ENCODE measurements around the gene OTOF. TPM values are rescaled to one million over a fixed set of nuclear protein-coding genes. Genes with fewer than 3 reads are reported as not detected.
A peak's percentile ranks its signal among the peaks of the same experiment; 100 is the strongest.

Gene OTOF
- total RNA-seq, 1 experiment from 2014 or later = 0.10 TPM

DNA sequence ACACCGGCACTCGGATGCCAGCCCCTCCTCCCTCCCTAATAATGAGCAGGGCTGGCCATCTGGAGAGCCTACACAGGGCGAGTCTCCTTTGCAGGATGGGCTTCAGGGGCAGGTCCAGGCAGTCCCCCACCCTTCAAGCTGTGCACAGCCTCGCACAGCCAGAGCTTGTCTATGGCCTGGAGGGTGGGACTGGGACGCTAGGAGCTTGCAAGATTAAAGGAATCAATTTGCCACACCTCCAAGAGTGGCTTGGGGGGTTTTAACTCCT, 43.9 kb upstream of the OTOF start:
- intact Hi-C loops (cut with micrococcal nuclease) = loop anchor here (1.0 kb wide), 2 partner anchors 55 to 223 kb away; no protein-coding TSS in a partner anchor
- Histone ChIP-seq H2AFZ (ENCODE audit: low read depth, low read length, poor library complexity, severe bottlenecking) (no peak overlapping the region), H3K9ac (ENCODE audit: low read length) (no peak overlapping the region), H3K4me1 (ENCODE audit: control insufficient read depth in 1 of 2, insufficient read depth in 2 of 2, low read length in 2 of 2) (peaks cover 0 to 4% of the 10 kb centered on the region in 2 experiments; a peak in 1 of 4 replicates), H3K9me3 (ENCODE audit: control insufficient read depth in 1 of 2, insufficient read depth in 1 of 2, low read depth in 1 of 2, low read length in 2 of 2) (no peaks in the 10 kb centered on the region), H3K9me2 (ENCODE audit: insufficient read depth) (no peaks in the 10 kb centered on the region), H3K27ac (ENCODE audit: low read depth, low read length) (no peak overlapping the region), H3K36me3 (ENCODE audit: control insufficient read depth in 1 of 2, insufficient read depth in 2 of 2, low read length in 2 of 2) (no peaks in the 10 kb centered on the region), H3K79me2 (ENCODE audit: insufficient read depth, low read length) (no peaks in the 10 kb centered on the region), H3K4me3 (replicated peaks in 1 of 2; ENCODE audit: low read depth in 1 of 2, low read length in 2 of 2) (no peak overlapping the region), H3K4me2 (ENCODE audit: low read length) (no peak overlapping the region), H4K20me1 (ENCODE audit: insufficient read depth) (no peaks in the 10 kb centered on the region), H3K27me3 (ENCODE audit: insufficient read depth, low read length) (peaks cover 18% of the 10 kb centered on the region; the same call in 1 of the 2 replicates)
- TF ChIP-seq ATF3 (IDR thresholded peaks at IDR 0.05) (no peak), TCF7L2 (IDR thresholded peaks at IDR 0.05; ENCODE audit: borderline replicate concordance, extremely low read depth, insufficient read depth, insufficient read length) (no peak)
- DNase-seq (ENCODE audit: low read depth, low spot score) = no peak
- POLR2A ChIA-PET = no interaction called here
- BruUV-seq (replicated peaks) = no TSS peak
- no peak; the same call in 1 of the 2 replicates for ATAC-seq
- RAD21 ChIA-PET (ENCODE audit: low non-redundant PET in 1 of 2, low total read pairs in 2 of 2, uncharacterized antibody in 2 of 2, unreplicated experiment in 2 of 2) = no interaction called here
- CTCF ChIA-PET = interaction anchor here (1.5 kb wide), 1 partner anchor 56 kb away, joined by 30 read pairs; no protein-coding TSS in a partner anchor

- Histone ChIP-seq H3K27me3 (ENCODE audit: insufficient read depth, low read length) (peaks cover 18% of the 10 kb centered on the region; the same call in 1 of the 2 replicates), H3K79me2 (ENCODE audit: insufficient read depth, low read length) (no peaks in the 10 kb centered on the region), H3K9me2 (ENCODE audit: insufficient read depth) (no peaks in the 10 kb centered on the region), H3K4me2 (ENCODE audit: low read length) (no peak overlapping the region), H3K4me1 (ENCODE audit: control insufficient read depth in 1 of 2, insufficient read depth in 2 of 2, low read length in 2 of 2) (no peaks in the 10 kb centered on the region), H3K9ac (ENCODE audit: low read length) (no peak overlapping the region), H3K4me3 (replicated peaks in 1 of 2; ENCODE audit: low read depth in 1 of 2, low read length in 2 of 2) (no peak overlapping the region), H4K20me1 (ENCODE audit: insufficient read depth) (no peaks in the 10 kb centered on the region), H3K27ac (ENCODE audit: low read depth, low read length) (no peak overlapping the region), H3K36me3 (ENCODE audit: control insufficient read depth in 1 of 2, insufficient read depth in 2 of 2, low read length in 2 of 2) (no peaks in the 10 kb centered on the region), H2AFZ (ENCODE audit: low read depth, low read length, poor library complexity, severe bottlenecking) (no peak overlapping the region), H3K9me3 (ENCODE audit: control insufficient read depth in 1 of 2, insufficient read depth in 1 of 2, low read depth in 1 of 2, low read length in 2 of 2) (no peaks in the 10 kb centered on the region)
- ChIA-PET RAD21 (ENCODE audit: low non-redundant PET in 1 of 2, low total read pairs in 2 of 2, uncharacterized antibody in 2 of 2, unreplicated experiment in 2 of 2) (interaction anchor here (0.8 to 1.1 kb wide), 4 partner anchors 39 to 225 kb away, joined by 3 to 13 read pairs (median 4); no protein-coding TSS in a partner anchor), CTCF (interaction anchor here (0.7 to 1.5 kb wide), 8 partner anchors 10 to 225 kb away, joined by 3 to 30 read pairs (median 3); no protein-coding TSS in a partner anchor), POLR2A (interaction anchor here (1.1 kb wide), 1 partner anchor 56 kb away, joined by 4 read pairs; no protein-coding TSS in a partner anchor)
- DNase-seq (ENCODE audit: low read depth, low spot score) (peak; percentile 38), ATAC-seq (peak; percentile 96)
- TF ChIP-seq FOSL1 (IDR thresholded peaks at IDR 0.05; ENCODE audit: low read depth) (no peak), ELF1 (IDR thresholded peaks at IDR 0.05; ENCODE audit: borderline replicate concordance, low read depth) (no peak), RAD21 (IDR thresholded peaks at IDR 0.05; ENCODE audit: low read depth) (peak; percentile 77), CTCF (IDR thresholded peaks at IDR 0.05 in 2 of 3, conservative IDR thresholded peaks at IDR 0.05 in 1 of 3; ENCODE audit: borderline replicate concordance in 1 of 3, insufficient read depth in 1 of 3, low read depth in 2 of 3, low read length in 2 of 3) (peak; percentile 69 to 75 (median 75)), EZH2phosphoT487 (IDR thresholded peaks at IDR 0.05; ENCODE audit: borderline replicate concordance) (no peak), MAX (IDR thresholded peaks at IDR 0.05) (no peak), SP1 (IDR thresholded peaks at IDR 0.05; ENCODE audit: low read depth) (no peak)
- intact Hi-C loops (cut with micrococcal nuclease) = loop anchor here (1.0 kb wide), 2 partner anchors 56 to 224 kb away; no protein-coding TSS in a partner anchor
- BruUV-seq (replicated peaks) = no TSS peak
Measured at GRCh38 chr2:26521054-26521912, 43.4 kb upstream of the OTOF start.

All from HCT116 (cell line).